KMS-11 (cell line): ENCODE results near the gene PTGES3L.

Experiments
- H2AFZ ChIP-seq: fragments of 200-600 bp; sonication (generic); 2 replicates; pipeline ENCODE4 v1.6.1; 2016; ENCODE audit warnings: antibody characterized with exemption, mixed run types, low read depth
- H3K27ac ChIP-seq: fragments of 200-600 bp; sonication (generic); 2 replicates; pipeline ENCODE4 v1.6.1; 2016; ENCODE audit warnings: mild to moderate bottlenecking, mixed run types
- H3K27me3 ChIP-seq: fragments of 200-600 bp; sonication (generic); 2 replicates; pipeline ENCODE4 v1.6.1; 2017; ENCODE audit warnings: mild to moderate bottlenecking, low read depth, mixed run types, moderate library complexity; ENCODE audit not compliant: insufficient read depth
- H3K36me3 ChIP-seq: fragments of 200-600 bp; sonication (generic); 2 replicates; pipeline ENCODE4 v1.6.1; 2017; ENCODE audit warnings: mild to moderate bottlenecking, mixed run types; ENCODE audit not compliant: insufficient read depth
- H3K4me1 ChIP-seq: fragments of 200-600 bp; sonication (generic); 2 replicates; pipeline ENCODE4 v1.6.1; 2016; ENCODE audit warnings: mild to moderate bottlenecking, low read depth, mixed run types; ENCODE audit not compliant: poor library complexity, severe bottlenecking
- H3K4me2 ChIP-seq: fragments of 200-600 bp; sonication (generic); 2 replicates; pipeline ENCODE4 v1.7.0; 2016; ENCODE audit warnings: mild to moderate bottlenecking, mixed run types
- H3K4me3 ChIP-seq: fragments of 200-600 bp; sonication (generic); IDR thresholded peaks from 2 replicates; pipeline ENCODE4 v1.6.1; 2017; ENCODE audit warnings: low read depth, low read length, mixed read lengths; ENCODE audit not compliant: insufficient read depth
- H3K79me2 ChIP-seq: fragments of 200-600 bp; sonication (generic); 2 replicates; pipeline ENCODE4 v1.6.1; 2016; ENCODE audit warnings: low read depth, mixed run types; ENCODE audit not compliant: insufficient read depth
- H3K9ac ChIP-seq: fragments of 200-600 bp; sonication (generic); 2 replicates; pipeline ENCODE4 v1.6.1; 2016; ENCODE audit warnings: mild to moderate bottlenecking, mixed run types
- H4K20me1 ChIP-seq: fragments of 200-600 bp; sonication (generic); 2 replicates; pipeline ENCODE4 v1.6.1; 2016; ENCODE audit warnings: mild to moderate bottlenecking, mixed run types; ENCODE audit not compliant: insufficient read depth
- CTCF ChIP-seq: fragments of 200-600 bp; sonication (generic); conservative IDR thresholded peaks from 2 replicates; pipeline ENCODE4 v1.6.1; 2017; ENCODE audit warnings: low read depth, mild to moderate bottlenecking, antibody characterized with exemption, low read length, moderate library complexity, mixed read lengths

The PTGES3L gene

GRCh38 chr17:43014020-43014648, 34.3 kb upstream of the PTGES3L start:
- no peak overlapping the region for H3K9ac ChIP-seq
- no peak overlapping the region for H3K27ac ChIP-seq
- no peaks in the 10 kb centered on the region for H3K79me2 ChIP-seq
- TF ChIP-seq CTCF: no peak
- H3K4me1 ChIP-seq: peaks cover 10% of the 10 kb centered on the region
- no peak overlapping the region for H3K4me3 ChIP-seq
- H3K4me2 ChIP-seq: no peak overlapping the region
- no peaks in the 10 kb centered on the region for H4K20me1 ChIP-seq
- no peaks in the 10 kb centered on the region for H3K36me3 ChIP-seq
- no peaks in the 10 kb centered on the region for H3K27me3 ChIP-seq
- no peak overlapping the region for H2AFZ ChIP-seq

GRCh38 chr17:43013296-43013695, 33.4 kb upstream of the PTGES3L start:
- Histone ChIP-seq H3K9ac (no peak overlapping the region), H3K4me2 (no peak overlapping the region), H2AFZ (no peak overlapping the region), H3K36me3 (no peaks in the 10 kb centered on the region), H3K4me3 (no peak overlapping the region), H4K20me1 (no peaks in the 10 kb centered on the region), H3K27me3 (no peaks in the 10 kb centered on the region), H3K27ac (no peak overlapping the region), H3K79me2 (no peaks in the 10 kb centered on the region), H3K4me1 (peaks cover 4% of the 10 kb centered on the region)
- TF ChIP-seq CTCF: no peak

GRCh38 chr17:43011728-43012472, 32.0 kb upstream of the PTGES3L start:
- Histone ChIP-seq H3K36me3 (no peaks in the 10 kb centered on the region), H3K27ac (no peak overlapping the region), H3K4me1 (peaks cover 8% of the 10 kb centered on the region), H4K20me1 (no peaks in the 10 kb centered on the region), H3K4me2 (no peak overlapping the region), H3K9ac (no peak overlapping the region), H3K4me3 (no peak overlapping the region), H2AFZ (no peak overlapping the region), H3K79me2 (peaks cover 4% of the 10 kb centered on the region; the same call in 1 of the 2 replicates), H3K27me3 (no peaks in the 10 kb centered on the region)
- TF ChIP-seq CTCF: no peak

GRCh38 chr17:43010667-43011308, 30.9 kb upstream of the PTGES3L start:
- TF ChIP-seq CTCF: no peak
- Histone ChIP-seq H4K20me1 (no peaks in the 10 kb centered on the region), H3K27me3 (no peaks in the 10 kb centered on the region), H3K27ac (no peak overlapping the region), H3K79me2 (peaks cover 4% of the 10 kb centered on the region; the same call in 1 of the 2 replicates), H3K4me3 (no peak overlapping the region), H3K4me1 (peaks cover 12% of the 10 kb centered on the region), H3K4me2 (no peak overlapping the region), H3K36me3 (no peaks in the 10 kb centered on the region), H3K9ac (no peak overlapping the region), H2AFZ (no peak overlapping the region)
